ENCODE results near the gene COMMD9.

Gene COMMD9

GRCh38 chr11:36309779-36310178, 20.6 kb upstream of the COMMD9 start:
- H3K27ac Mint-ChIP-seq, result no peak overlapping the region
- no peak for ATAC-seq
- no peak overlapping the region for H3K4me3 Mint-ChIP-seq
- peaks cover 56% of the 10 kb centered on the region for H3K27me3 Mint-ChIP-seq
- H3K4me1 Mint-ChIP-seq, result peaks cover 35% of the 10 kb centered on the region
- H3K9me3 Mint-ChIP-seq, result peaks cover 0 to 5% of the 10 kb centered on the region in 2 donors
- no peak for DNase-seq

- Mint-ChIP-seq H3K27me3 (peaks cover 49% of the 10 kb centered on the region), H3K27ac (no peak overlapping the region), H3K9me3 (peaks cover 0 to 5% of the 10 kb centered on the region in 2 donors), H3K4me3 (no peak overlapping the region), H3K4me1 (peaks cover 32% of the 10 kb centered on the region)
- no peak for DNase-seq
- no peak for ATAC-seq
These were observed 19.4 kb upstream of the COMMD9 start for GRCh38 chr11:36308577-36308976.

GRCh38 chr11:36306888-36307287, 17.7 kb upstream of the COMMD9 start:
- Mint-ChIP-seq H3K4me1 (peaks cover 15% of the 10 kb centered on the region), H3K27me3 (peaks cover 54% of the 10 kb centered on the region), H3K27ac (peak overlapping the region in 1 of 2 donors; percentile 73), H3K9me3 (peaks cover 0 to 5% of the 10 kb centered on the region in 2 donors), H3K4me3 (no peak overlapping the region)
- DNase-seq (peak in 1 of 2 donors; percentile 21), ATAC-seq (peak; percentile 66)

GRCh38 chr11:36305047-36305446, 15.8 kb upstream of the COMMD9 start:
- Mint-ChIP-seq H3K9me3 (peaks cover 0 to 5% of the 10 kb centered on the region in 2 donors), H3K27me3 (peaks cover 53% of the 10 kb centered on the region), H3K4me1 (peaks cover 10% of the 10 kb centered on the region), H3K4me3 (no peak overlapping the region), H3K27ac (no peak overlapping the region)
- no peak for DNase-seq
- ATAC-seq, result no peak

- Mint-ChIP-seq H3K9me3 (no peaks in the 10 kb centered on the region), H3K4me3 (no peak overlapping the region), H3K27me3 (peaks cover 46% of the 10 kb centered on the region), H3K4me1 (peaks cover 10% of the 10 kb centered on the region), H3K27ac (no peak overlapping the region)
- ATAC-seq, result no peak
- DNase-seq, result no peak
These were observed 15.1 kb upstream of the COMMD9 start for GRCh38 chr11:36304351-36304750.

GRCh38 chr11:36300650-36301049, 11.4 kb upstream of the COMMD9 start:
- H3K27ac Mint-ChIP-seq, result no peak overlapping the region
- ATAC-seq (no peak), DNase-seq (no peak)
- no peak overlapping the region for H3K4me3 Mint-ChIP-seq
- H3K27me3 Mint-ChIP-seq, result peaks cover 33% of the 10 kb centered on the region
- no peaks in the 10 kb centered on the region for H3K9me3 Mint-ChIP-seq
- no peaks in the 10 kb centered on the region for H3K4me1 Mint-ChIP-seq

- H3K4me3 Mint-ChIP-seq, result no peak overlapping the region
- peaks cover 42% of the 10 kb centered on the region for H3K27me3 Mint-ChIP-seq
- ATAC-seq (no peak), DNase-seq (no peak)
- no peak overlapping the region for H3K27ac Mint-ChIP-seq
- peaks cover 7% of the 10 kb centered on the region for H3K4me1 Mint-ChIP-seq
- no peaks in the 10 kb centered on the region for H3K9me3 Mint-ChIP-seq
These were observed 7.8 kb upstream of the COMMD9 start for GRCh38 chr11:36296884-36297543.

- DNase-seq (no peak), ATAC-seq (no peak)
- peaks cover 31% of the 10 kb centered on the region for H3K27me3 Mint-ChIP-seq
- peaks cover 7% of the 10 kb centered on the region for H3K4me1 Mint-ChIP-seq
- no peaks in the 10 kb centered on the region for H3K9me3 Mint-ChIP-seq
- H3K27ac Mint-ChIP-seq, result no peak within 1 kb of the TSS
- no peak within 1 kb of the TSS for H3K4me3 Mint-ChIP-seq
These were observed 6.7 kb upstream of the COMMD9 start, which contains the start of gene PRR5L for GRCh38 chr11:36295926-36296325. PRR5L (plus strand) TSS chr11:36296288; CDS start chr11:36401122, 104,834 bp downstream.

- Mint-ChIP-seq H3K9me3 (no peaks in the 10 kb centered on the region), H3K27me3 (peaks cover 19% of the 10 kb centered on the region), H3K27ac (no peak overlapping the region), H3K4me1 (peaks cover 39% of the 10 kb centered on the region), H3K4me3 (no peak overlapping the region)
- ATAC-seq (peak; percentile 18), DNase-seq (peak; percentile 19 to 20)
These were observed 3.1 kb upstream of the COMMD9 start for GRCh38 chr11:36292311-36292722.

- Mint-ChIP-seq H3K27ac (peak overlapping the region; percentile 90 to 98), H3K27me3 (peaks cover 11% of the 10 kb centered on the region), H3K4me1 (peaks cover 50% of the 10 kb centered on the region), H3K9me3 (no peaks in the 10 kb centered on the region), H3K4me3 (peak overlapping the region; percentile 90 to 92)
- DNase-seq (no peak), ATAC-seq (no peak)
These were observed 590 bp downstream of the COMMD9 start for GRCh38 chr11:36288442-36289225.

- H3K27me3 Mint-ChIP-seq, result no peaks in the 10 kb centered on the region
- ATAC-seq, result no peak
- H3K27ac Mint-ChIP-seq, result peak overlapping the region in 1 of 2 donors; percentile 74
- peaks cover 9 to 19% of the 10 kb centered on the region in 2 donors for H3K9me3 Mint-ChIP-seq
- no peak for DNase-seq
- no peak overlapping the region for H3K4me3 Mint-ChIP-seq
- H3K4me1 Mint-ChIP-seq, result peaks cover 25% of the 10 kb centered on the region
These were observed 6.3 kb downstream of the COMMD9 start for GRCh38 chr11:36282926-36283325.

GRCh38 chr11:36281850-36282249, 7.4 kb downstream of the COMMD9 start:
- no peak overlapping the region for H3K4me3 Mint-ChIP-seq
- peaks cover 9 to 19% of the 10 kb centered on the region in 2 donors for H3K9me3 Mint-ChIP-seq
- H3K27me3 Mint-ChIP-seq, result no peaks in the 10 kb centered on the region
- no peak for DNase-seq
- H3K4me1 Mint-ChIP-seq, result peaks cover 18% of the 10 kb centered on the region
- H3K27ac Mint-ChIP-seq, result no peak overlapping the region
- ATAC-seq, result no peak

GRCh38 chr11:36280531-36280930, 8.7 kb downstream of the COMMD9 start:
- DNase-seq, result no peak
- Mint-ChIP-seq H3K9me3 (peaks cover 9 to 19% of the 10 kb centered on the region in 2 donors), H3K4me3 (no peak overlapping the region), H3K27ac (peak overlapping the region in 1 of 2 donors; percentile 19), H3K4me1 (peaks cover 18% of the 10 kb centered on the region), H3K27me3 (no peaks in the 10 kb centered on the region)
- ATAC-seq, result no peak

- H3K9me3 Mint-ChIP-seq, result peaks cover 9 to 25% of the 10 kb centered on the region in 2 donors
- ATAC-seq, result no peak
- H3K4me1 Mint-ChIP-seq, result peaks cover 8% of the 10 kb centered on the region
- H3K4me3 Mint-ChIP-seq, result no peak overlapping the region
- no peak overlapping the region for H3K27ac Mint-ChIP-seq
- H3K27me3 Mint-ChIP-seq, result no peaks in the 10 kb centered on the region
- no peak for DNase-seq
These were observed 10.5 kb downstream of the COMMD9 start for GRCh38 chr11:36278531-36279282.

- no peak for DNase-seq
- ATAC-seq, result no peak
- Mint-ChIP-seq H3K9me3 (peaks cover 0 to 15% of the 10 kb centered on the region in 2 donors), H3K4me1 (no peaks in the 10 kb centered on the region), H3K27me3 (no peaks in the 10 kb centered on the region), H3K27ac (no peak overlapping the region), H3K4me3 (no peak overlapping the region)
These were observed 14.8 kb downstream of the COMMD9 start for GRCh38 chr11:36274414-36274813.
